ENCODE results near the gene JUND. TPM values are rescaled to one million over a fixed set of nuclear protein-coding genes. Genes with fewer than 3 reads are reported as not detected.

JUND gene
- total RNA-seq, 1 donor from 2014 or later, result 111 TPM

DNA sequence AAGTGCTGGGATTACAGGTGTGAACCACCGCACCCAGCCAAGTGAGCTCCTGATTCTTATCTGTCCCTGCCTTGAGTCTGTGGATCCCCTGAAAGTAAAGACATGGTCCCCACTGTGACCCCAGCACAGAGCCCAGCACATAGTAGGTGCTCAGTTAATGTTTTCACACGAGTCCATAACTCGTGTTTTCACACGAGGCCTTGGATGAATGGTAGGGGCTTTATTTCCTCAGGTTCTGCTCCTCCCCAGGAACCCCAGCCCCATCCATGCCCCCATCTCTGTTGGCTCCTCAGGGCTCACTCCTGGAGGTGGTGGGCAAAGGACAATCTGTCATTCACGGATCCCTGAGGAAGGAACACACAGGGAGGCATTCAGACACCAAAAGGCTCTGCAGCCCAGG is 31.6 kb downstream of the JUND start:
- no peaks in the 10 kb centered on the region for H3K9me3 ChIP-seq (ENCODE audit: control insufficient read depth in 3 of 3, low read length in 3 of 3)
- no peak overlapping the region for H3K27ac ChIP-seq (ENCODE audit: low read depth, low read length)
- no peak overlapping the region for H3K9ac ChIP-seq (ENCODE audit: low read depth in 1 of 3, low read length in 3 of 3)
- no peak overlapping the region for H3K4me3 ChIP-seq (ENCODE audit: low read length in 3 of 3)
- H3K27me3 ChIP-seq (ENCODE audit: control insufficient read depth in 3 of 3, insufficient read depth in 3 of 3, low read length in 3 of 3), result peaks cover 6 to 14% (median 12%) of the 10 kb centered on the region in 3 donors
- no peaks in the 10 kb centered on the region for H3K36me3 ChIP-seq (ENCODE audit: control insufficient read depth in 3 of 3, insufficient read depth in 3 of 3, low read length in 3 of 3)
- peaks cover 0 to 5% (median 0%) of the 10 kb centered on the region in 3 donors for H3K4me1 ChIP-seq (ENCODE audit: control insufficient read depth in 3 of 3, insufficient read depth in 3 of 3, low read length in 3 of 3)

DNA sequence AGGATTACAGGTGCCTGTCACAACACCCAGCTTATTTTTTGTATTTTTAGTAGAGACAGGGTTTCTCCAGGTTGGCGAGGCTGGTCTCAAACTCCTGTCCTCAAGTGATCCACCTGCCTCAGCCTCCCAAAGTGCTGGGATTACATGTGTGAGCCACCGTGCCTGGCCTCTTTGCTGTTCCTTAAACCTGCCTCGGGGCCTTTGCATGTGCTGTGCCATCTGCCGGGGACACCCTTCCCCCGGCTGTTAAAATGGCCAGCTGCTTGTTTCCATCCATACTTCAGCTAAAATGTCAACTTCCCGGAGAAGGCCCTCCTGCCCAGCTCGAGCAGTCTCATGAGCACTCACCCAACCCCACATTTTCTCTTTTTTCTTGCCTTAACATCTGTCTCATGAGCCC is 36.1 kb downstream of the JUND start:
- H3K27me3 ChIP-seq (ENCODE audit: control insufficient read depth in 3 of 3, insufficient read depth in 3 of 3, low read length in 3 of 3), result peaks cover 0 to 7% (median 0%) of the 10 kb centered on the region in 3 donors
- H3K9me3 ChIP-seq (ENCODE audit: control insufficient read depth in 3 of 3, low read length in 3 of 3), result no peaks in the 10 kb centered on the region
- no peak overlapping the region for H3K27ac ChIP-seq (ENCODE audit: low read depth, low read length)
- no peak overlapping the region for H3K4me3 ChIP-seq (ENCODE audit: low read length in 3 of 3)
- H3K4me1 ChIP-seq (ENCODE audit: control insufficient read depth in 3 of 3, insufficient read depth in 3 of 3, low read length in 3 of 3), result peaks cover 0 to 5% (median 0%) of the 10 kb centered on the region in 3 donors
- H3K9ac ChIP-seq (ENCODE audit: low read depth in 1 of 3, low read length in 3 of 3), result no peak overlapping the region
- H3K36me3 ChIP-seq (ENCODE audit: control insufficient read depth in 3 of 3, insufficient read depth in 3 of 3, low read length in 3 of 3), result no peaks in the 10 kb centered on the region

DNA sequence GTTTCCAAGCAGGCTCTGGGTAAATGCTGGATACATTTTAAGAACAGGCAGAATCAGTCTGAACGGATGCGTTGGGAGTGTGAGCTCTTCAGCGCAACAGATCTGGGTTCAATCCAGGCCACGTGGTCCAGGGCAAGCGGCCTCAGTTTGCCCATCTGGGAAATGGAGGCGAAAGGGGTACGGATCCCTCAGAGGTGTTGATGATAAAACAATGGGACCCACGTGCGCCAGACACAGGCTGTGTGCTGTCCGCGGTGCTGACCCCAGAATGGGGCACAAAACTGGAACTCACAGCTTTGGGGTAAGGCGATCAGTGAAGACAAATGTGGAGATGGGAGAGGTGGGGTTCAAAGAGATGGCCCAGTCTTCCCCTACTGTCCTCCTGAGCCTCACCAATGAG is 42.1 kb downstream of the JUND start:
- Histone ChIP-seq H3K27ac (ENCODE audit: low read depth, low read length) (no peak overlapping the region), H3K4me1 (ENCODE audit: control insufficient read depth in 3 of 3, insufficient read depth in 3 of 3, low read length in 3 of 3) (no peaks in the 10 kb centered on the region), H3K36me3 (ENCODE audit: control insufficient read depth in 3 of 3, insufficient read depth in 3 of 3, low read length in 3 of 3) (no peaks in the 10 kb centered on the region), H3K9ac (ENCODE audit: low read depth in 1 of 3, low read length in 3 of 3) (no peak overlapping the region), H3K27me3 (ENCODE audit: control insufficient read depth in 3 of 3, insufficient read depth in 3 of 3, low read length in 3 of 3) (peaks cover 0 to 11% (median 2%) of the 10 kb centered on the region in 3 donors), H3K9me3 (ENCODE audit: control insufficient read depth in 3 of 3, low read length in 3 of 3) (no peaks in the 10 kb centered on the region), H3K4me3 (ENCODE audit: low read length in 3 of 3) (no peak overlapping the region)

DNA sequence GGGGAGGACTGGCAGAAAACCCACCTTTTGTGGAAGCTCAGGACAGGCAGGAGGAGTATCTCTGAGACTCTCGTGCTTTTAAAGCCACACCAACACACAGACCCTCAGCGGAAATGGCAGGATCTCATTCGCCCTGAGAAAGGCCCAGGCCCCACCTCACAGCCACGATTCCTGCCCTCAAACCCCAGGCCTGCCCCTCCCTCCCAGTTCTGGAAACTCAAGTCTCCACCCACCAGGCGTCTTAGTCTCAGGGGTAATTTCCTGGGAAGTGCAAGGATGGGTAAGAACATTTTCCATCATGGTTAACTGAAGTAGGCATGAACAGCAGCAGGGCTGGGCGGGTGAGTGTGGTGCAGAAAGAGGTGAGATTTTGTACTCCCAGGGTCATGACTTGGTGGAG is 47.2 kb downstream of the JUND start:
- no peak overlapping the region for H3K27ac ChIP-seq (ENCODE audit: low read depth, low read length)
- peaks cover 0 to 9% (median 5%) of the 10 kb centered on the region in 3 donors for H3K4me1 ChIP-seq (ENCODE audit: control insufficient read depth in 3 of 3, insufficient read depth in 3 of 3, low read length in 3 of 3)
- H3K4me3 ChIP-seq (ENCODE audit: low read length in 3 of 3), result no peak overlapping the region
- H3K9me3 ChIP-seq (ENCODE audit: control insufficient read depth in 3 of 3, low read length in 3 of 3), result peaks cover 0 to 8% (median 0%) of the 10 kb centered on the region in 3 donors
- H3K27me3 ChIP-seq (ENCODE audit: control insufficient read depth in 3 of 3, insufficient read depth in 3 of 3, low read length in 3 of 3), result peaks cover 16 to 39% (median 22%) of the 10 kb centered on the region in 3 donors
- H3K36me3 ChIP-seq (ENCODE audit: control insufficient read depth in 3 of 3, insufficient read depth in 3 of 3, low read length in 3 of 3), result no peaks in the 10 kb centered on the region
- no peak overlapping the region for H3K9ac ChIP-seq (ENCODE audit: low read depth in 1 of 3, low read length in 3 of 3)

DNA sequence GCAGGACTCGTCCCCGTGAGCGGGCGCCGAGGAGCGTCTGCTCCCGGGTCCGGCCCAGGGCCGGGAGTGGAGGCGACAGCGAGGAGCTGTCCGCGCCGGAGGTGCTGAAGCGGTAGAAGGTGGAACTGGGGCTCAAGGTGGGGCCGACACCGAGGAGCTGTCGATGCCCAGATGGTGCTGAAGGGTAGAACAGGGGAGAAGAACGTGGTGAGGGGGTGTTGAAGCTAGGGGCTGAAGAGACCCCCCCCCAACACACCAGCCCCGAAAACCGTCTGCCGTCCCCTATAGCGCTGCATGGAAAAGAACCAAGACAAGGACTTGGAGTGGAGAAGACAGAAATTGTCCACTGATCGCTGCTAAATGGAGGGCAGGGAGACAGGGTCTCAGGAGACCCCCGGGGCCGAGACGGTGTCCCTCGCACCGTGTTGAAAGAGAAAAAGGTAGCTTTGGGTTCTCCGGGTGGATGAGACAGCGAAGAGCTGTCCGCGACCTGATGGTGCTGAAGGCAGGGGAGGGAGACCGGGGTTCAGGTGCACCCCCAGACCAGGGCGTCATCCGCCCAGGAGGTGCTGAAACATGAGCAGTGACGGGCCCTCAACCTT is 48.1 kb downstream of the JUND start:
- Histone ChIP-seq H3K27me3 (ENCODE audit: control insufficient read depth in 3 of 3, insufficient read depth in 3 of 3, low read length in 3 of 3) (peaks cover 16 to 39% (median 22%) of the 10 kb centered on the region in 3 donors), H3K9me3 (ENCODE audit: control insufficient read depth in 3 of 3, low read length in 3 of 3) (peaks cover 0 to 8% (median 0%) of the 10 kb centered on the region in 3 donors)

DNA sequence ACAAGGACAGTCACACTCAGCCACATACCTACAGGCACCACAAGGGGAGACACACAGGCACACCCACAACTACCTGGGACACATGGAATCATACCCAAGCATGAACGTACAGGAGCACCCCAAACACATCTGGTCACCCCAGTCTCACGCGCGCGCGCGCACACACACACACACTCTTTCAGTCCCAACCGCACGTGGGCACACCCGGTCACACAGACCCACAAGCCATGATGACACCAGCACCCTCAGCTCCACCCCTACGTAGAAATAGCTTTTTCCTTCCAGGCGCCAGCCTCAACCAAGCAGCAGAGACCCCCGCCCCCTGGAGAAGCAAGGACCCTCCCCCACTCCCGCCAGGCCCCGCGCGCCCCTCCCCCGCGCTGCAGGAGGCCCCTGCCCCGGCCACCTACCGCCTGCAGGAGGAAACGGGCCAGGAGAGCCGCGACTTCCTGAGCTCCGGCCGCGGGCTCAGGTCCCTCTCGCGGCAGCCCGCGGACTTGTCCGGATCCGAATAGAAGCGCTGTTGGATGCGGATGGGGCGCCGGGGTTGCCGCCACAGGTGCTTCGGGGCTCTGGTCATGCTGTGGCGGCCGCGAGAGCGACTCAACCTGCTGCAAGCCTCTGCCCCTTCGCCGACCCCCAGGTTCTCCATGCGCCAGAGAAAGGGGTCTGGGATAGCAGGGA is 48.7 kb downstream of the JUND start:
- Histone ChIP-seq H3K4me1 (ENCODE audit: control insufficient read depth in 3 of 3, insufficient read depth in 3 of 3, low read length in 3 of 3) (peaks cover 9 to 19% (median 15%) of the 10 kb centered on the region in 3 donors), H3K9ac (ENCODE audit: low read depth in 1 of 3, low read length in 3 of 3) (no peak overlapping the region), H3K4me3 (ENCODE audit: low read length in 3 of 3) (no peak overlapping the region), H3K9me3 (ENCODE audit: control insufficient read depth in 3 of 3, low read length in 3 of 3) (peaks cover 0 to 8% (median 0%) of the 10 kb centered on the region in 3 donors), H3K27ac (ENCODE audit: low read depth, low read length) (no peak overlapping the region), H3K36me3 (ENCODE audit: control insufficient read depth in 3 of 3, insufficient read depth in 3 of 3, low read length in 3 of 3) (no peaks in the 10 kb centered on the region), H3K27me3 (ENCODE audit: control insufficient read depth in 3 of 3, insufficient read depth in 3 of 3, low read length in 3 of 3) (peaks cover 16 to 39% (median 22%) of the 10 kb centered on the region in 3 donors)

More for the DNA sequence above, 48.1 kb downstream of the JUND start:
- Histone ChIP-seq H3K4me1 (ENCODE audit: control insufficient read depth in 3 of 3, insufficient read depth in 3 of 3, low read length in 3 of 3) (peaks cover 4 to 12% (median 9%) of the 10 kb centered on the region in 3 donors), H3K4me3 (ENCODE audit: low read length in 3 of 3) (no peak overlapping the region), H3K36me3 (ENCODE audit: control insufficient read depth in 3 of 3, insufficient read depth in 3 of 3, low read length in 3 of 3) (no peaks in the 10 kb centered on the region), H3K9ac (ENCODE audit: low read depth in 1 of 3, low read length in 3 of 3) (no peak overlapping the region), H3K27ac (ENCODE audit: low read depth, low read length) (no peak overlapping the region)

GRCh38 chr19:18231775-18232174 is 49.6 kb downstream of the JUND start:
- H3K9ac ChIP-seq (ENCODE audit: low read depth in 1 of 3, low read length in 3 of 3), result no peak overlapping the region
- H3K9me3 ChIP-seq (ENCODE audit: control insufficient read depth in 3 of 3, low read length in 3 of 3), result peaks cover 0 to 8% (median 0%) of the 10 kb centered on the region in 3 donors
- H3K4me3 ChIP-seq (ENCODE audit: low read length in 3 of 3), result no peak overlapping the region
- H3K27me3 ChIP-seq (ENCODE audit: control insufficient read depth in 3 of 3, insufficient read depth in 3 of 3, low read length in 3 of 3), result peaks cover 16 to 38% (median 26%) of the 10 kb centered on the region in 3 donors
- no peak overlapping the region for H3K27ac ChIP-seq (ENCODE audit: low read depth, low read length)
- peaks cover 17 to 28% (median 23%) of the 10 kb centered on the region in 3 donors for H3K4me1 ChIP-seq (ENCODE audit: control insufficient read depth in 3 of 3, insufficient read depth in 3 of 3, low read length in 3 of 3)
- no peaks in the 10 kb centered on the region for H3K36me3 ChIP-seq (ENCODE audit: control insufficient read depth in 3 of 3, insufficient read depth in 3 of 3, low read length in 3 of 3)

GRCh38 chr19:18230941-18231734 is 50.3 kb downstream of the JUND start:
- Histone ChIP-seq H3K4me3 (ENCODE audit: low read length in 3 of 3) (no peak overlapping the region), H3K27me3 (ENCODE audit: control insufficient read depth in 3 of 3, insufficient read depth in 3 of 3, low read length in 3 of 3) (peaks cover 16 to 34% (median 26%) of the 10 kb centered on the region in 3 donors)

DNA sequence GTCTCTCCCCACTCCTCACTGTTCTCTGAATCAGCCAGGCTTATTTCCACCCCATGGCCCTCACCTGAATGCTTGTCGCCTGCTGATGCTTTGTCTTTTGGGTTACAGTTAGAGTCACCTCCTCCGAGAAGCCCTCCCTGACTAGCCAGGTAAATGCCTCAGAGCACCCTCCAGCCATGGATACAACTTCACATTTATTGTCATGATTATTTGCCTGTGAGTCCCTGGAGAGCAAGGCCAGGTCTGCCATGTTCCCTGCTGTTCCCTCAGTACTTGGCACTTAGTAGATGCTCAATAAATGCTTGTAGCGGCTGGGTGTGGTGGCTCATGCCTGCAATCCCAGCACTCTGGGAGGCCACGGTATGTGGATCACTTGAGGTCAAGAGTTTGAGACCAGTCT is 51.5 kb downstream of the JUND start:
- Histone ChIP-seq H3K27ac (ENCODE audit: low read depth, low read length) (no peak overlapping the region), H3K36me3 (ENCODE audit: control insufficient read depth in 3 of 3, insufficient read depth in 3 of 3, low read length in 3 of 3) (no peaks in the 10 kb centered on the region), H3K4me3 (ENCODE audit: low read length in 3 of 3) (no peak overlapping the region), H3K4me1 (ENCODE audit: control insufficient read depth in 3 of 3, insufficient read depth in 3 of 3, low read length in 3 of 3) (peaks cover 27 to 40% (median 35%) of the 10 kb centered on the region in 3 donors), H3K9ac (ENCODE audit: low read depth in 1 of 3, low read length in 3 of 3) (no peak overlapping the region), H3K9me3 (ENCODE audit: control insufficient read depth in 3 of 3, low read length in 3 of 3) (peaks cover 0 to 8% (median 0%) of the 10 kb centered on the region in 3 donors), H3K27me3 (ENCODE audit: control insufficient read depth in 3 of 3, insufficient read depth in 3 of 3, low read length in 3 of 3) (peaks cover 16 to 38% (median 38%) of the 10 kb centered on the region in 3 donors)

More at GRCh38 chr19:18230941-18231734, 50.3 kb downstream of the JUND start:
- Histone ChIP-seq H3K9me3 (ENCODE audit: control insufficient read depth in 3 of 3, low read length in 3 of 3) (peaks cover 0 to 8% (median 0%) of the 10 kb centered on the region in 3 donors), H3K4me1 (ENCODE audit: control insufficient read depth in 3 of 3, insufficient read depth in 3 of 3, low read length in 3 of 3) (peaks cover 19 to 28% (median 23%) of the 10 kb centered on the region in 3 donors), H3K36me3 (ENCODE audit: control insufficient read depth in 3 of 3, insufficient read depth in 3 of 3, low read length in 3 of 3) (no peaks in the 10 kb centered on the region), H3K9ac (ENCODE audit: low read depth in 1 of 3, low read length in 3 of 3) (no peak overlapping the region), H3K27ac (ENCODE audit: low read depth, low read length) (no peak overlapping the region)

Measured in skeletal muscle tissue (tissue), 4 donors.